CD14-positive monocyte (primary cell): ENCODE results near the gene CEP250. TPM values are rescaled to one million over a fixed set of nuclear protein-coding genes. Genes with fewer than 3 reads are reported as not detected.

ENCODE experiments used
- DNase-seq, 3 donors: peaks; one replicate each; pipeline ENCODE4 v3.0.0-alpha.2; 2011 to 2022
- H2AFZ ChIP-seq: 2 replicates; pipeline ENCODE4 v1.6.0; 2012; ENCODE audit warnings: mild to moderate bottlenecking, low read depth, low read length, inconsistent platforms; ENCODE audit not compliant: insufficient read depth, poor library complexity, severe bottlenecking
- H3K27ac ChIP-seq, 2 donors: 1 replicate in 1 of 2; 2 replicates in 1 of 2; pipeline ENCODE4 v1.5.1; 2012 to 2013; ENCODE audit warnings: low read length in 2 of 2, control low read depth in 1 of 2, inconsistent platforms in 1 of 2, low read depth in 1 of 2, mild to moderate bottlenecking in 1 of 2
- H3K27me3 ChIP-seq, 2 donors: one replicate each; pipeline versions ENCODE4 v1.6.0 to v1.6.1; 2011 to 2013; ENCODE audit warnings: low read length in 2 of 2; ENCODE audit not compliant: control insufficient read depth in 2 of 2, insufficient read depth in 2 of 2
- H3K36me3 ChIP-seq, 2 donors: replicated peaks in 1 of 2; 1 replicate in 1 of 2; 2 replicates in 1 of 2; pipeline versions ENCODE4 v1.5.1 to v1.6.1; 2012 to 2013; ENCODE audit warnings: low read length in 2 of 2, control low read depth in 1 of 2, inconsistent platforms in 1 of 2, mild to moderate bottlenecking in 1 of 2; ENCODE audit not compliant: insufficient read depth in 2 of 2, control insufficient read depth in 1 of 2
- H3K4me1 ChIP-seq, 2 donors: 1 replicate in 1 of 2; 2 replicates in 1 of 2; pipeline versions ENCODE4 v1.5.1 to v1.6.1; 2012 to 2013; ENCODE audit warnings: low read length in 2 of 2, control low read depth in 1 of 2, inconsistent platforms in 1 of 2, mild to moderate bottlenecking in 1 of 2, moderate library complexity in 1 of 2; ENCODE audit not compliant: insufficient read depth in 2 of 2, control insufficient read depth in 1 of 2
- H3K4me2 ChIP-seq: replicated peaks from 2 replicates; pipeline ENCODE3; 2012; ENCODE audit warnings: low read length, moderate library complexity, mild to moderate bottlenecking; ENCODE audit not compliant: poor library complexity, severe bottlenecking; ENCODE audit errors: extremely low read depth
- H3K4me3 ChIP-seq, 3 experiments: fragments of 200-600 bp in 1 of 3; sonication (generic) in 1 of 3; replicated peaks in 1 of 3; 1 replicate in 2 of 3; 2 replicates in 1 of 3; pipeline ENCODE4 v1.5.1; 2011 to 2013; ENCODE audit warnings: low read length in 3 of 3, mild to moderate bottlenecking in 3 of 3, control low read depth in 2 of 3, low read depth in 2 of 3, inconsistent platforms in 1 of 3, moderate library complexity in 1 of 3
- H3K79me2 ChIP-seq: 2 replicates; pipeline ENCODE4 v1.6.0; 2012; ENCODE audit warnings: mild to moderate bottlenecking, control low read depth, inconsistent platforms, low read length, moderate library complexity; ENCODE audit not compliant: insufficient read depth
- H3K9ac ChIP-seq: 2 replicates; pipeline ENCODE4 v1.6.0; 2017; ENCODE audit warnings: low read length, mild to moderate bottlenecking; ENCODE audit not compliant: insufficient read depth, poor library complexity, severe bottlenecking
- H3K9me3 ChIP-seq, 2 donors: replicated peaks in 1 of 2; 1 replicate in 1 of 2; 2 replicates in 1 of 2; pipeline versions ENCODE4 v1.5.1 to v1.6.1; 2012 to 2013; ENCODE audit warnings: low read length in 2 of 2, control low read depth in 1 of 2; ENCODE audit not compliant: control insufficient read depth in 1 of 2, insufficient read depth in 1 of 2
- H4K20me1 ChIP-seq: 2 replicates; pipeline ENCODE4 v1.6.0; 2012; ENCODE audit warnings: mild to moderate bottlenecking, low read length, control low read depth, moderate library complexity; ENCODE audit not compliant: insufficient read depth
- H3K27ac Mint-ChIP-seq, 7 donors: one replicate each; pipeline ENCODE4 v1.8.0; 2020; ENCODE audit warnings: mild to moderate bottlenecking in 7 of 7, mixed read lengths in 7 of 7, moderate library complexity in 6 of 7, inconsistent platforms in 2 of 7
- H3K27me3 Mint-ChIP-seq, 3 donors: one replicate each; pipeline ENCODE4 v1.8.0; 2021 to 2022; ENCODE audit warnings: low read depth in 3 of 3, mild to moderate bottlenecking in 3 of 3, mixed read lengths in 3 of 3, moderate library complexity in 3 of 3, inconsistent platforms in 1 of 3
- H3K36me3 Mint-ChIP-seq, 2 donors: one replicate each; pipeline ENCODE4 v1.8.0; 2020; ENCODE audit warnings: mixed read lengths in 2 of 2, inconsistent platforms in 1 of 2, mild to moderate bottlenecking in 1 of 2
- H3K4me1 Mint-ChIP-seq: one replicate; pipeline ENCODE4 v1.8.0; 2020; ENCODE audit warnings: mild to moderate bottlenecking, mixed read lengths
- H3K4me3 Mint-ChIP-seq, 2 donors: one replicate each; pipeline ENCODE4 v1.8.0; 2020; ENCODE audit warnings: mild to moderate bottlenecking in 2 of 2, mixed read lengths in 2 of 2, moderate library complexity in 1 of 2
- H3K9me3 Mint-ChIP-seq, 7 donors: one replicate each; pipeline ENCODE4 v1.8.0; 2020 to 2022; ENCODE audit warnings: mixed read lengths in 7 of 7, mild to moderate bottlenecking in 6 of 7, moderate library complexity in 6 of 7, inconsistent platforms in 2 of 7
- CTCF ChIP-seq: fragments of 200-600 bp; IDR thresholded peaks from one replicate; pipeline ENCODE4 v1.8.0; 2022; ENCODE audit warnings: antibody characterized with exemption, mild to moderate bottlenecking
- WGBS: methylation state at CpG from one replicate; pipeline ENCODE4 v1.1.5; 2013; ENCODE audit warnings: missing lambda C conversion rate; ENCODE audit not compliant: insufficient coverage; 5-methylcytosine and 5-hydroxymethylcytosine counted together
- intact Hi-C, 2 donors: fragments of 100-400 bp; cut with micrococcal nuclease; formaldehyde crosslinking; loops; one replicate each; pipeline versions ENCODE4 v1.15.0 to v1.15.1; 2023
- polyA plus RNA-seq, 3 donors: library from polyadenylated mRNA; depleted of rRNA in 1 of 3; unstranded in 2 of 3; stranded (reverse) in 1 of 3; fragments of 300-500 nt in 2 of 3; fragments of >200 nt in 1 of 3; fragmentation: Illumina TruSeq in 2 of 3; gene quantifications; 1 replicate in 2 of 3; 2 replicates in 1 of 3; pipeline ENCODE4 v1.2.3, GENCODE V29; 2012 to 2021

The CEP250 gene
- polyA plus RNA-seq, 3 donors, result 0.81 to 5.9 (median 1.2) TPM

- no peak overlapping the region for H3K4me2 ChIP-seq
- H3K36me3 Mint-ChIP-seq, result peaks cover 5 to 8% of the 10 kb centered on the region in 2 donors
- DNase-seq, result no peak
- WGBS, result 100% methylated on average over 1 of the region's 10 CpGs
- H3K9me3 Mint-ChIP-seq, result no peaks in the 10 kb centered on the region
- H3K4me1 Mint-ChIP-seq, result no peaks in the 10 kb centered on the region
- H3K27me3 Mint-ChIP-seq, result peaks cover 6 to 13% (median 6%) of the 10 kb centered on the region in 3 donors
- H3K27ac Mint-ChIP-seq, result no peak overlapping the region
- no peak overlapping the region for H3K4me3 ChIP-seq
- H2AFZ ChIP-seq, result no peak overlapping the region
- no peaks in the 10 kb centered on the region for H3K79me2 ChIP-seq
- no peaks in the 10 kb centered on the region for H3K9me3 ChIP-seq
- H3K9ac ChIP-seq, result no peak overlapping the region
- H3K4me1 ChIP-seq, result no peaks in the 10 kb centered on the region
- no peak overlapping the region for H3K4me3 Mint-ChIP-seq
- intact Hi-C loops, result no loop called here
- no peaks in the 10 kb centered on the region for H3K27me3 ChIP-seq
- no peaks in the 10 kb centered on the region for H4K20me1 ChIP-seq
- H3K36me3 ChIP-seq, result peaks cover 3 to 4% of the 10 kb centered on the region in 2 donors
- no peak for TF ChIP-seq CTCF
- H3K27ac ChIP-seq, result no peak overlapping the region
Observed at GRCh38 chr20:35562541-35563110, 107.2 kb downstream of the CEP250 start.

- WGBS, result 100% methylated on average over 9 of the region's 10 CpGs
- H3K27ac ChIP-seq, result no peak overlapping the region
- H3K9ac ChIP-seq, result no peak overlapping the region
- no peaks in the 10 kb centered on the region for H3K79me2 ChIP-seq
- no peaks in the 10 kb centered on the region for H3K36me3 ChIP-seq
- Mint-ChIP-seq H3K9me3 (no peaks in the 10 kb centered on the region), H3K27me3 (peaks cover 6 to 13% (median 7%) of the 10 kb centered on the region in 3 donors), H3K27ac (peak overlapping the region in 1 of 7 donors; percentile 37), H3K4me1 (no peaks in the 10 kb centered on the region), H3K4me3 (no peak overlapping the region), H3K36me3 (no peaks in the 10 kb centered on the region)
- H3K4me1 ChIP-seq, result no peaks in the 10 kb centered on the region
- intact Hi-C loops, result no loop called here
- no peak overlapping the region for H3K4me3 ChIP-seq
- no peak for DNase-seq
- H3K4me2 ChIP-seq, result no peak overlapping the region
- no peak for TF ChIP-seq CTCF
- H3K27me3 ChIP-seq, result no peaks in the 10 kb centered on the region
- no peaks in the 10 kb centered on the region for H3K9me3 ChIP-seq
- H4K20me1 ChIP-seq, result no peaks in the 10 kb centered on the region
- no peak overlapping the region for H2AFZ ChIP-seq
Observed at GRCh38 chr20:35563834-35564233, 108.4 kb downstream of the CEP250 start.
